Metanephros (tissue), 2 donors: ENCODE measurements around the gene BIRC3. TPM values are rescaled to one million over a fixed set of nuclear protein-coding genes. Genes with fewer than 3 reads are reported as not detected.

Source experiments
- small RNA-seq: library from RNA; depleted of rRNA; stranded (forward); fragments of <200 nt; gene quantifications from one replicate; pipeline ENCODE3, GENCODE V24; 2014; ENCODE audit warnings: low replicate concordance
- total RNA-seq: library from RNA; depleted of rRNA; stranded (reverse); fragments of >200 nt; gene quantifications from one replicate; pipeline ENCODE4 v1.2.3, GENCODE V29; 2014

BIRC3 gene
- 4.4 TPM for total RNA-seq

DNA sequence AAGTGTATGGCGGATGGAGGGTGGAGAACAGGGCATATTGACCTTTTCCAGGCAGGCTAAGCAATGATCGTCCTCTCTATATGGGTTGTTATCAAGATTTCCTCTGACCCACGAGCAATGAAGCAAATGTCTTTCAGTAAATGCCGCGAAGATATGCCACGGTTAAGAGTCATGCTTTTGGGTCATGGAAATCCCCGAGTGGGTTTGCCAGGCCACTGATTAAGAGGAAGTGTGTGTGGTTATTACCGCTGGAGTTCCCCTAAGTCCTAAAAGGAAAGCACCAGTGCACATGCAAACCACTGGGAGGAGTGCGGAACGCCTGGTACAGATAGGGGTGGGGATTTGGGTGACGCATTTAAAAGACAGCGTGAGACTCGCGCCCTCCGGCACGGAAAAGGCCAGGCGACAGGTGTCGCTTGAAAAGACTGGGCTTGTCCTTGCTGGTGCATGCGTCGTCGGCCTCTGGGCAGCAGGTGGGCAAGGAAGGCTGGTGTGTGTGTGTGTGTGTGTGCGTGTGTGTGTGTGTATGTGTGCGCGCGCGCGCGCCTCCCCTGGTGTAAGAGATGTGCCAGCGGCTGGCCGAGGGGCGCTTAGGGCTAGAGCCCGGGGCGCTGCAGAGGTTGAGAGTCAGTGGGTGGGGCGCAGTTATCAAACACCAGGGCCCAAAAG lies at the start of gene BIRC3:
Gene BIRC3, plus strand, starts transcription at position 386 of the 669 bp plus-strand sequence. CDS start 7,026 bp downstream, outside the sequence.

DNA sequence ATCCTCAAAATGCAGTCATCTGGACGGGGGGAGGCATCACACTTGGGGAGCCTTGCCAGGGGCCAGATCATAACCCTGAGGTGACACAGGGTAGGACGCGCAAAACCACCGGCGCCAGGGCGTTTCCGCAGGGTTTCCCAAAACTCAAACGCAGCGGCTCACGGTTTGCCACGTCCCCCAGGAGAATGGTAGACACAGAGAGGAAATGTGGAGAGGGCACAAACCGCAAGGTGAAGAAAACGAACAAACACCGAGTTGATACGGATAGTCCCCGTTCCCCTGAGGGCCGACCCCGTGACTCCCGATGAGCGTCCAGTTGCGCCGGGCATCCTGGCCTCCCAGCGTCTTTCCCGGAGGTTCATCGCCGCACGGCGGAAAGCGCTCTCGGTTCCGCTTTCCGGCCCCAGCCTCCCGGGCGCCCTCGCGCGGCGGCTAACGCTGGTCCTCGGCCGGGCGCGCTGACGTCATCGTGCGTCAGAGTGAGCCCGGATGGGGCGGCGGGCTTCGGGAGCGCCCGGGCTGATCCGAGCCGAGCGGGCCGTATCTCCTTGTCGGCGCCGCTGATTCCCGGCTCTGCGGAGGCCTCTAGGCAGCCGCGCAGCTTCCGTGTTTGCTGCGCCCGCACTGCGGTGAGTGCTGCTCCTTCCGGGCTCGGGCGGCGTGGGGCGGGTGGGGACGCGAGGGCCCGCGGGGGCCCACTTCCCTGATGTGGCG lies 29.6 kb downstream of the BIRC3 start, which contains the start of gene BIRC2:
Gene BIRC2, plus strand, starts transcription at position 467 of the 714 bp plus-strand sequence. CDS start 2,641 bp downstream, outside the sequence.

Small RNAs within 50 kb of the gene (small RNA-seq; reads per million reads assigned to genes)
- gene AP000942.3 (not detected), gene AP000942.4 (not detected), gene RNU6-952P (not detected)

Other genes starting within 250 kb of the BIRC3 start
- gene YAP1, start 207.0 kb upstream of the BIRC3 start, total RNA-seq: 166 TPM
- gene BIRC2, start 29.7 kb downstream of the BIRC3 start, total RNA-seq: 96.0 TPM
- 109 TPM for gene TMEM123, start 135.3 kb downstream of the BIRC3 start, total RNA-seq
- 33.2 TPM for gene MMP7, start 213.3 kb downstream of the BIRC3 start, total RNA-seq